Small intestine (tissue), 7 donors: Measurements from ENCODE around the gene BTBD8. TPM values are rescaled to one million over a fixed set of nuclear protein-coding genes. Genes with fewer than 3 reads are reported as not detected.

Experiments used
- DNase-seq, 2 donors: peaks; one replicate each; pipeline versions ENCODE4 v3.0.0 to v3.0.0-alpha.2; 2013
- FAIRE-seq: peaks from 2 replicates; lab custom pipeline; 2012; peaks lifted over from hg19 to GRCh38; lab: Jason Lieb, UNC
- H3K27ac ChIP-seq, 3 donors: one replicate each; pipeline ENCODE4 v1.5.1; 2013; ENCODE audit warnings: low read length in 2 of 3, mild to moderate bottlenecking in 2 of 3, control low read depth in 1 of 3, inconsistent platforms in 1 of 3, low read depth in 1 of 3, moderate library complexity in 1 of 3
- H3K27me3 ChIP-seq, 3 donors: one replicate each; pipeline ENCODE4 v1.6.1; 2013; ENCODE audit warnings: low read length in 3 of 3, inconsistent platforms in 1 of 3; ENCODE audit not compliant: control insufficient read depth in 3 of 3, insufficient read depth in 3 of 3
- H3K36me3 ChIP-seq, 3 donors: one replicate each; pipeline ENCODE4 v1.6.1; 2013; ENCODE audit warnings: low read length in 3 of 3, inconsistent platforms in 1 of 3, low read depth in 1 of 3, mild to moderate bottlenecking in 1 of 3, moderate library complexity in 1 of 3; ENCODE audit not compliant: control insufficient read depth in 3 of 3, insufficient read depth in 2 of 3
- H3K4me1 ChIP-seq, 3 donors: one replicate each; pipeline ENCODE4 v1.6.1; 2013; ENCODE audit warnings: low read length in 2 of 3, inconsistent platforms in 1 of 3, low read depth in 1 of 3, mild to moderate bottlenecking in 1 of 3, moderate library complexity in 1 of 3; ENCODE audit not compliant: control insufficient read depth in 3 of 3, insufficient read depth in 2 of 3
- H3K4me3 ChIP-seq, 3 donors: one replicate each; pipeline ENCODE4 v1.5.1; 2013; ENCODE audit warnings: low read length in 3 of 3, control low read depth in 1 of 3, inconsistent platforms in 1 of 3, low read depth in 1 of 3, mild to moderate bottlenecking in 1 of 3, moderate library complexity in 1 of 3
- H3K9me3 ChIP-seq, 2 donors: one replicate each; pipeline ENCODE4 v1.6.1; 2013; ENCODE audit warnings: low read depth in 1 of 2, low read length in 1 of 2; ENCODE audit not compliant: control insufficient read depth in 2 of 2, insufficient read depth in 1 of 2
- WGBS, 3 donors: extraction: QIAGEN DNeasy Blood & Tissue Kit; methylation state at CpG; one replicate each; pipeline ENCODE4 v1.1.7; 2013; 5-methylcytosine and 5-hydroxymethylcytosine counted together
- polyA plus RNA-seq, 4 donors: library from polyadenylated mRNA; stranded (reverse) in 3 of 4; unstranded in 1 of 4; fragments of 200-250 nt in 3 of 4; fragments of 120-200 nt in 1 of 4; gene quantifications; one replicate each; pipeline versions ENCODE4 v1.2.1 to v1.2.3, GENCODE V29; 2013
- donor health status: healthy with polysubstance abuse.
- donor health status: control.
- donor health status: control.
- donor health status: Bipolar disorder and iron deficiency.
- donor health status: healthy.

BTBD8 gene
- polyA plus RNA-seq, 4 donors = 0.27 to 9.8 (median 2.1) TPM

DNA sequence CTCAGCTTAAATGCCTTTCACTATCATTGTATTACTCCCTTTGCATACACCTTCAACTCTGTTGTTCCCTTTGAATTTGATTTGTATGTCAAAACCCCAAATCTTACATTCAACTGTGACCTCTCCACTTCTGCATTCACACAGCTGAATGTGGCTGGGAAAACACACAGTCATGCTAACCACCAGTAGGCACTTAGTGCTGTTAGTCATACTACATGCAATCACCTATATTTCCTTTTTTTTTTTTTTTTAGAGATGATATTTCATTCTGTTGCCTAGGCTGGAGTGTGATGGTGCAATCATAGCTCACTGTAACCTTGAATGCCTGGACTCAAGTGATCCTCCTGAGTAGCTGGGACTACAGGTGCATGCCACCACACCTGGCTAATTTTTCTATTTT, 16.2 kb downstream of the BTBD8 start:
- H3K4me3 ChIP-seq = no peak overlapping the region
- H3K9me3 ChIP-seq = no peaks in the 10 kb centered on the region
- DNase-seq = no peak
- H3K36me3 ChIP-seq = peaks cover 0 to 2% (median 0%) of the 10 kb centered on the region in 3 donors
- no peaks in the 10 kb centered on the region for H3K4me1 ChIP-seq
- H3K27ac ChIP-seq = no peak overlapping the region
- no peak for FAIRE-seq
- no peaks in the 10 kb centered on the region for H3K27me3 ChIP-seq

GRCh38 chr1:92105546-92106081, 25.5 kb downstream of the BTBD8 start:
- H3K4me1 ChIP-seq = no peaks in the 10 kb centered on the region
- H3K27me3 ChIP-seq = no peaks in the 10 kb centered on the region
- no peak overlapping the region for H3K27ac ChIP-seq
- 85 to 89% (median 89%) methylated on average over 3 of the region's 3 CpGs for WGBS, 3 donors
- H3K9me3 ChIP-seq = no peaks in the 10 kb centered on the region
- DNase-seq (no peak), FAIRE-seq (no peak)
- peaks cover 0 to 12% (median 2%) of the 10 kb centered on the region in 3 donors for H3K36me3 ChIP-seq
- no peak overlapping the region for H3K4me3 ChIP-seq

- Histone ChIP-seq H3K4me1 (no peaks in the 10 kb centered on the region), H3K9me3 (no peaks in the 10 kb centered on the region), H3K36me3 (peaks cover 0 to 15% (median 0%) of the 10 kb centered on the region in 3 donors), H3K27ac (no peak overlapping the region), H3K4me3 (no peak overlapping the region), H3K27me3 (no peaks in the 10 kb centered on the region)
- no peak for FAIRE-seq
- no peak for DNase-seq
- 90 to 97% (median 96%) methylated on average over 2 of the region's 2 CpGs for WGBS, 3 donors
Measured at GRCh38 chr1:92108631-92109030, 28.5 kb downstream of the BTBD8 start.

DNA sequence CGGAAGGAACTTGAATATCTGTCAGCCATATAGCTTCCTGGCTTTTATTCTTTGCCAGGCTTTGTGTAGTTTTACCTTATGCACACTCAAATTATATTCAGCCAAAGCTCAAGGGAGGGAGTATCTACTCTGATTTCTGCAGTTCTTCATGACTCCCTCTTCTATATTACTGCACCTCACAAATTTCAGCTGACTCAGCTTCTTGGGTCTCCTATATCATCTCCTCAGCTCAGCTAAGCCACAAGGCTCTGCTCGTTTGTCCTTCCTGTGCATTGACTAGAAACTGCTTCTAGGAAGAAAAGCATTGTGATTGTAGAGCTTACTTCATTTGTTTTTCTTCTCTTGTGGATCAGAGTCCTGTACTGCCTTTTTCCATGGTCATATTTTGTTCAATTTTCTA, 37.4 kb downstream of the BTBD8 start:
- Histone ChIP-seq H3K36me3 (peaks cover 0 to 4% (median 2%) of the 10 kb centered on the region in 3 donors), H3K4me3 (no peak overlapping the region), H3K27ac (no peak overlapping the region), H3K27me3 (no peaks in the 10 kb centered on the region), H3K4me1 (no peaks in the 10 kb centered on the region), H3K9me3 (no peaks in the 10 kb centered on the region)
- FAIRE-seq (no peak), DNase-seq (no peak)
- 56 to 80% (median 71%) methylated on average over 2 of the region's 2 CpGs for WGBS, 3 donors

- no peaks in the 10 kb centered on the region for H3K4me1 ChIP-seq
- H3K9me3 ChIP-seq = no peaks in the 10 kb centered on the region
- 73 to 84% (median 80%) methylated on average over 3 of the region's 3 CpGs for WGBS, 3 donors
- no peak overlapping the region for H3K4me3 ChIP-seq
- no peak overlapping the region for H3K27ac ChIP-seq
- no peaks in the 10 kb centered on the region for H3K27me3 ChIP-seq
- peaks cover 0 to 4% (median 2%) of the 10 kb centered on the region in 3 donors for H3K36me3 ChIP-seq
- no peak for FAIRE-seq
- no peak for DNase-seq
Measured at GRCh38 chr1:92118826-92119225, 38.7 kb downstream of the BTBD8 start.

- DNase-seq = no peak
- WGBS, 3 donors = 48 to 64% (median 64%) methylated on average over 3 of the region's 3 CpGs
- no peak overlapping the region for H3K27ac ChIP-seq
- no peaks in the 10 kb centered on the region for H3K9me3 ChIP-seq
- H3K4me3 ChIP-seq = no peak overlapping the region
- H3K27me3 ChIP-seq = no peaks in the 10 kb centered on the region
- peaks cover 0 to 2% (median 0%) of the 10 kb centered on the region in 3 donors for H3K36me3 ChIP-seq
- H3K4me1 ChIP-seq = no peaks in the 10 kb centered on the region
- FAIRE-seq = no peak
Measured at GRCh38 chr1:92123868-92124267, 43.7 kb downstream of the BTBD8 start.

DNA sequence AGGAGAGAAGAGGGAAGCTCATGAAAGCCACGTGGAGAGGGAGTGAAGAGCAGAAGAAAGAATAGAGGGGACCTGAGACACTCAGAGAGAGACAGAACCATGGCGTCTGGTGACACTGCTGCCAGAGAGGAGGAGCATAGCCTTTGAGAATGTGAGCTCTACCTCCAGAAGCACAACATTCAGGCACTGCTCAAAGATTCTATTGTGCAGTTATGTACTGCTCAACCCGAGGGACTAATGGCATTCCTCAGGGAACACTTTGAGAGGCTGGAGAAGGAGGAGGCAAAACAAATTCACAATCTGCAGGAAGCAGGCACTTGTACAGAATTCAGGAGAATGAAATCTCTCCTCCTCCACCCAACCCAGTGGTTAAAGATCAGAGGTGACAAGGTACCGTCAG, 45.1 kb downstream of the BTBD8 start:
- WGBS, 3 donors = 71 to 87% (median 83%) methylated on average over 4 of the region's 4 CpGs
- no peak overlapping the region for H3K27ac ChIP-seq
- peaks cover 0 to 2% (median 0%) of the 10 kb centered on the region in 3 donors for H3K36me3 ChIP-seq
- no peaks in the 10 kb centered on the region for H3K27me3 ChIP-seq
- H3K9me3 ChIP-seq = no peaks in the 10 kb centered on the region
- no peak overlapping the region for H3K4me3 ChIP-seq
- DNase-seq (no peak), FAIRE-seq (no peak)
- no peaks in the 10 kb centered on the region for H3K4me1 ChIP-seq

DNA sequence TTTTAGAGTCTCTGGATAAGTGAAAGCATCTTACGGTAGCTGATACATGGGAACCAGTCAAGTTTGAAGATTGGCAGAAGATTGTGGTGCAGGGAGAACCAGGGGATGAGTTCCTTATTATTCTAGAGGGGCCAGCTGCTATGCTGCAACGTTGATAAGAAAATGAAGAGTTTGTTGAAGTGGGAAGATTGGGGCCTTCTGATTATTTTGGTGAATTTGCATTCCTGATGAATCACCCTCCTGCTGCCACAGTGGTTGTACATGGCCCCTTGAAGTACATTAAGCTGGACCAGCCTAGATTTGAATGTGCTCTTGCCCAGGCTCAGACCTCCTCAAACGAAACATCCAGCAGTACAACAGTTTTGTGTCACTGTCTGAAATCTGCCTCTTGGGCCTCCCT, 45.9 kb downstream of the BTBD8 start:
- Histone ChIP-seq H3K9me3 (no peaks in the 10 kb centered on the region), H3K27ac (no peak overlapping the region), H3K4me3 (no peak overlapping the region), H3K4me1 (no peaks in the 10 kb centered on the region), H3K36me3 (peaks cover 0 to 4% (median 0%) of the 10 kb centered on the region in 3 donors), H3K27me3 (no peaks in the 10 kb centered on the region)
- FAIRE-seq = no peak
- no peak for DNase-seq
- 87 to 89% (median 88%) methylated on average over 3 of the region's 3 CpGs for WGBS, 3 donors

GRCh38 chr1:92134331-92134730, 54.2 kb downstream of the BTBD8 start:
- no peaks in the 10 kb centered on the region for H3K9me3 ChIP-seq
- H3K4me1 ChIP-seq = no peaks in the 10 kb centered on the region
- H3K4me3 ChIP-seq = no peak overlapping the region
- no peak for DNase-seq
- H3K36me3 ChIP-seq = peaks cover 0 to 5% (median 0%) of the 10 kb centered on the region in 3 donors
- no peak for FAIRE-seq
- H3K27me3 ChIP-seq = no peaks in the 10 kb centered on the region
- H3K27ac ChIP-seq = no peak overlapping the region
